HEK293T (cell line): ENCODE results near the gene PGAP3.

Experiments
- ARNT ChIP-seq: fragments of 450-650 bp; IDR thresholded peaks from 2 replicates; pipeline ENCODE4 v1.6.1; 2017; ENCODE audit warnings: mild to moderate bottlenecking
- BHLHE40 ChIP-seq: fragments of 450-650 bp; IDR thresholded peaks from 2 replicates; pipeline ENCODE4 v1.6.1; 2016; ENCODE audit warnings: mild to moderate bottlenecking, moderate library complexity, borderline replicate concordance
- ELF4 ChIP-seq: fragments of 450-650 bp; IDR thresholded peaks from 2 replicates; pipeline ENCODE4 v1.6.1; 2017; ENCODE audit warnings: antibody characterized with exemption
- FOXA1 ChIP-seq: fragments of 450-650 bp; IDR thresholded peaks from 2 replicates; pipeline ENCODE4 v1.6.1; 2016; ENCODE audit warnings: mild to moderate bottlenecking
- FOXM1 ChIP-seq: fragments of 450-650 bp; IDR thresholded peaks from 2 replicates; pipeline ENCODE4 v1.6.1; 2017; ENCODE audit warnings: mild to moderate bottlenecking, borderline replicate concordance
- HDGF ChIP-seq: fragments of 450-650 bp; IDR thresholded peaks from 2 replicates; pipeline ENCODE4 v1.6.1; 2017; ENCODE audit warnings: antibody characterized with exemption, borderline replicate concordance
- LEF1 ChIP-seq: fragments of 450-650 bp; IDR thresholded peaks from 2 replicates; pipeline ENCODE4 v1.6.1; 2017; ENCODE audit warnings: mild to moderate bottlenecking, borderline replicate concordance
- NFRKB ChIP-seq: fragments of 450-650 bp; IDR thresholded peaks from 2 replicates; pipeline ENCODE4 v1.6.1; 2016; ENCODE audit warnings: mild to moderate bottlenecking, moderate library complexity
- SP1 ChIP-seq: fragments of 450-650 bp; IDR thresholded peaks from 2 replicates; pipeline ENCODE4 v1.6.1; 2017
- SUZ12 ChIP-seq: fragments of 450-650 bp; IDR thresholded peaks from 2 replicates; pipeline ENCODE4 v1.6.1; 2016; ENCODE audit warnings: mild to moderate bottlenecking
- TARDBP ChIP-seq: fragments of 450-650 bp; IDR thresholded peaks from 2 replicates; pipeline ENCODE4 v1.6.1; 2016
- ZNF384 ChIP-seq: fragments of 450-650 bp; IDR thresholded peaks from 2 replicates; pipeline ENCODE4 v1.6.1; 2016
- TF ChIP-seq, protein P1 (sequence below): fragments of 450-650 bp; IDR thresholded peaks from 2 replicates; pipeline ENCODE4 v1.6.1; 2016

DNA sequence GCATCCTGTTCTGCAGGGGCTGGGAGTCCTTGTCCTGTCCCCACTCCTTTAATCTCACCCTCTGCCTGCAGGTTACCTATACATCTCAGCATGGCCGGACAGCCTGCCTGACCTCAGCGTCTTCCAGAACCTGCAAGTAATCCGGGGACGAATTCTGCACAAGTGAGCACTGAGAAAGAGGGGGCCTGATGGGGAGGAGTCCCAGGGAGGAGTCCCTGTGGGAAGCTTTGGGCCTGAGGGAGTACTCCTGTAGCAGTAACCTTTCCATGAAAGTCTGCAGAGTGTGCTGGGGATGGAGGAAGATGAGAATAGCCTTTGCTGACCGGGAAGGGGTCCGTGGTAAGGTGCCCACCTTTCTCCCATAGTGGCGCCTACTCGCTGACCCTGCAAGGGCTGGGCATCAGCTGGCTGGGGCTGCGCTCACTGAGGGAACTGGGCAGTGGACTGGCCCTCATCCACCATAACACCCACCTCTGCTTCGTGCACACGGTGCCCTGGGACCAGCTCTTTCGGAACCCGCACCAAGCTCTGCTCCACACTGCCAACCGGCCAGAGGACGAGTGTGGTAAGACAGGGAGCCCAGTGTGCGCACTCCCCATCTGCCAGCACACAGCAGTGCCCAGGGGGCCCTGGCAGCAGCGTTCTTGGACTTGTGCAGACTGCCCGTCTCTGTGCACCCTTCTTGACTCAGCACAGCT, 27.7 kb upstream of the PGAP3 start:
- TF ChIP-seq, protein P1, sequence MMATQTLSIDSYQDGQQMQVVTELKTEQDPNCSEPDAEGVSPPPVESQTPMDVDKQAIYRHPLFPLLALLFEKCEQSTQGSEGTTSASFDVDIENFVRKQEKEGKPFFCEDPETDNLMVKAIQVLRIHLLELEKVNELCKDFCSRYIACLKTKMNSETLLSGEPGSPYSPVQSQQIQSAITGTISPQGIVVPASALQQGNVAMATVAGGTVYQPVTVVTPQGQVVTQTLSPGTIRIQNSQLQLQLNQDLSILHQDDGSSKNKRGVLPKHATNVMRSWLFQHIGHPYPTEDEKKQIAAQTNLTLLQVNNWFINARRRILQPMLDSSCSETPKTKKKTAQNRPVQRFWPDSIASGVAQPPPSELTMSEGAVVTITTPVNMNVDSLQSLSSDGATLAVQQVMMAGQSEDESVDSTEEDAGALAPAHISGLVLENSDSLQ: no peak
- TF ChIP-seq SUZ12 (no peak), SP1 (no peak), HDGF (no peak), TARDBP (no peak), NFRKB (no peak), ZNF384 (no peak), ARNT (no peak), FOXM1 (no peak), LEF1 (no peak), FOXA1 (no peak), BHLHE40 (no peak), ELF4 (no peak)
